NB4 (cell line): ENCODE results near the gene GINS1.

ENCODE experiments used
- DNase-seq: peaks from one replicate; pipeline ENCODE4 v3.0.0; 2010; ENCODE audit warnings: low read depth
- H3K4me3 ChIP-seq: one replicate; pipeline ENCODE4 v1.5.1; 2011; ENCODE audit warnings: mild to moderate bottlenecking, low read depth, low read length, moderate library complexity
- MAX ChIP-seq: IDR thresholded peaks from 2 replicates; pipeline ENCODE4 v1.6.1; 2011; ENCODE audit warnings: low read depth, low read length
- MYC ChIP-seq: IDR thresholded peaks from 2 replicates; pipeline ENCODE4 v1.6.1; 2011; ENCODE audit warnings: low read depth, low read length
- POLR2A ChIP-seq: IDR thresholded peaks from 2 replicates; pipeline ENCODE4 v1.6.1; 2011; ENCODE audit warnings: mild to moderate bottlenecking; ENCODE audit not compliant: insufficient read length; ENCODE audit errors: extremely low read depth
- TF ChIP-seq, protein P1 (sequence below): IDR thresholded peaks from one replicate; pipeline ENCODE4 v1.5.1; 2012; ENCODE audit warnings: low read depth, low read length

Gene GINS1

GRCh38 chr20:25439328-25439727 is 31.9 kb downstream of the GINS1 start:
- DNase-seq, result peak; percentile 54
- no peak overlapping the region for H3K4me3 ChIP-seq
- TF ChIP-seq POLR2A (no peak), MYC (no peak), MAX (no peak)
- TF ChIP-seq, protein P1, sequence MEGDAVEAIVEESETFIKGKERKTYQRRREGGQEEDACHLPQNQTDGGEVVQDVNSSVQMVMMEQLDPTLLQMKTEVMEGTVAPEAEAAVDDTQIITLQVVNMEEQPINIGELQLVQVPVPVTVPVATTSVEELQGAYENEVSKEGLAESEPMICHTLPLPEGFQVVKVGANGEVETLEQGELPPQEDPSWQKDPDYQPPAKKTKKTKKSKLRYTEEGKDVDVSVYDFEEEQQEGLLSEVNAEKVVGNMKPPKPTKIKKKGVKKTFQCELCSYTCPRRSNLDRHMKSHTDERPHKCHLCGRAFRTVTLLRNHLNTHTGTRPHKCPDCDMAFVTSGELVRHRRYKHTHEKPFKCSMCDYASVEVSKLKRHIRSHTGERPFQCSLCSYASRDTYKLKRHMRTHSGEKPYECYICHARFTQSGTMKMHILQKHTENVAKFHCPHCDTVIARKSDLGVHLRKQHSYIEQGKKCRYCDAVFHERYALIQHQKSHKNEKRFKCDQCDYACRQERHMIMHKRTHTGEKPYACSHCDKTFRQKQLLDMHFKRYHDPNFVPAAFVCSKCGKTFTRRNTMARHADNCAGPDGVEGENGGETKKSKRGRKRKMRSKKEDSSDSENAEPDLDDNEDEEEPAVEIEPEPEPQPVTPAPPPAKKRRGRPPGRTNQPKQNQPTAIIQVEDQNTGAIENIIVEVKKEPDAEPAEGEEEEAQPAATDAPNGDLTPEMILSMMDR, result no peak

GRCh38 chr20:25444556-25444955 is 37.1 kb downstream of the GINS1 start:
- H3K4me3 ChIP-seq, result no peak overlapping the region
- no peak for DNase-seq
- TF ChIP-seq MAX, result no peak
- TF ChIP-seq, protein P1, result no peak
- TF ChIP-seq POLR2A, result no peak
- TF ChIP-seq MYC, result no peak

DNA sequence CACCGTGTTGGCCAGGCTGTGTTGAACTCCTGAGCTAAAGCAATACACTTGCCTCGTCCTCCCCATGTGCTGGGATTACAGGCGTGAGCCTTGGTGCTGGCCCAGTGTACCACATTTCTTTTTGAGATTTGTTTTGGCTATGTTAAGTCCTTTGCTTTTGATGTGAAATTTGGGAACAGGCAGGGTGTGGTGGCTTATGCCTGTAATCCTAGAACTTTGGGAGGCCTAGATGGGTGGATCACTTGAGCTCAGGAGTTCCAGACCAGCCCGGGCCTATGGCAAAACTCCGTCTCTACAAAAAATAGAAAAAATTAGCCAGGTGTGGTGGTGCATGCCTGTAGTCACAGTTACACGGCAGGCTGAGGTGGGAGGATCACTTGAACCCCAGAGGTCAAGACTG is 40.2 kb downstream of the GINS1 start:
- no peak for DNase-seq
- TF ChIP-seq MYC (no peak), POLR2A (no peak), MAX (no peak)
- TF ChIP-seq, protein P1, result no peak
- H3K4me3 ChIP-seq, result no peak overlapping the region

DNA sequence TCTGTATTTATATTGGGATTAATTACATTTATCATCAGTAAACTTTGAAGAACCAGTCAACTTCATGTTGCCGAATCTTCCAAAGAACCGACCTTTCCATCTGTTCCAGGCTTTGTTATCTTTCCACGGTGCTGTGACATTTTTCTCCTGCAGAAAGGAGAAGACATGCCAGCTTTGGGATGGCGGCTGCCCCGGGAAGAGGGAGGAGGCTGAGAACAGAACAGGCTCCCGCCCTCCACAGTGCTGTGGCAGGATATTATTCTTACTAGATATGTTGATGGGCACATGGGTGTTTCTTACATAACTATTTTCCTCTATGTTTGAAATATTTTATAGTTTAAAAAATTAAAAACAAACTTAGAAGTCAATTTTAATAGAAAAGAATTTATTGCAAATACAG is 44.9 kb downstream of the GINS1 start:
- H3K4me3 ChIP-seq, result no peak overlapping the region
- DNase-seq, result no peak
- TF ChIP-seq MYC (no peak), MAX (no peak), POLR2A (no peak)
- TF ChIP-seq, protein P1, result no peak

GRCh38 chr20:25453035-25453810 is 45.8 kb downstream of the GINS1 start:
- H3K4me3 ChIP-seq, result no peak overlapping the region
- TF ChIP-seq, protein P1, result no peak
- no peak for TF ChIP-seq MAX
- TF ChIP-seq POLR2A, result no peak
- TF ChIP-seq MYC, result no peak
- DNase-seq, result no peak
